ENCODE data around the gene ACIN1.

ACIN1 gene

GRCh38 chr14:23126548-23127278 lies 31.8 kb upstream of the ACIN1 start:
- Histone ChIP-seq H3K79me2 (ENCODE audit: insufficient read depth, low read length) (no peaks in the 10 kb centered on the region), H3F3A (ENCODE audit: insufficient read depth) (no peaks in the 10 kb centered on the region), H2AFZ (ENCODE audit: low read depth, low read length, severe bottlenecking) (no peak overlapping the region), H3K4me3 (ENCODE audit: insufficient read depth, low read length, poor library complexity, severe bottlenecking) (no peak overlapping the region), H3K4me2 (ENCODE audit: low read depth, low read length, poor library complexity, severe bottlenecking) (no peak overlapping the region), H4K20me1 (ENCODE audit: low read depth, low read length) (no peaks in the 10 kb centered on the region), H3K9me3 (ENCODE audit: insufficient read depth, low read length) (no peaks in the 10 kb centered on the region), H3K36me3 (ENCODE audit: low read length) (no peaks in the 10 kb centered on the region), H3K9ac (ENCODE audit: low read length) (no peak overlapping the region), H3K27me3 (ENCODE audit: low read length) (no peaks in the 10 kb centered on the region), H3K27ac (ENCODE audit: low read depth, low read length) (no peak overlapping the region), H3K9me2 (replicated peaks; ENCODE audit: insufficient read depth, low read length) (no peaks in the 10 kb centered on the region)
- no peak for TF ChIP-seq CTCF (IDR thresholded peaks at IDR 0.05; ENCODE audit: insufficient read depth, low read length, poor library complexity, severe bottlenecking)
- no peak for TF ChIP-seq EZH2phosphoT487 (conservative IDR thresholded peaks at IDR 0.05; ENCODE audit: low read length)

- no peak overlapping the region for H2AFZ ChIP-seq (ENCODE audit: low read depth, low read length, severe bottlenecking)
- no peak overlapping the region for H3K9ac ChIP-seq (ENCODE audit: low read length)
- no peak overlapping the region for H3K4me2 ChIP-seq (ENCODE audit: low read depth, low read length, poor library complexity, severe bottlenecking)
- no peak overlapping the region for H3K4me3 ChIP-seq (ENCODE audit: insufficient read depth, low read length, poor library complexity, severe bottlenecking)
- TF ChIP-seq EZH2phosphoT487 (conservative IDR thresholded peaks at IDR 0.05; ENCODE audit: low read length) = no peak
- TF ChIP-seq CTCF (IDR thresholded peaks at IDR 0.05; ENCODE audit: insufficient read depth, low read length, poor library complexity, severe bottlenecking) = no peak
- H3K27me3 ChIP-seq (ENCODE audit: low read length) = no peaks in the 10 kb centered on the region
- no peaks in the 10 kb centered on the region for H3K36me3 ChIP-seq (ENCODE audit: low read length)
- no peak overlapping the region for H3K27ac ChIP-seq (ENCODE audit: low read depth, low read length)
- H3F3A ChIP-seq (ENCODE audit: insufficient read depth) = no peaks in the 10 kb centered on the region
- H3K9me3 ChIP-seq (ENCODE audit: insufficient read depth, low read length) = no peaks in the 10 kb centered on the region
- H3K9me2 ChIP-seq (replicated peaks; ENCODE audit: insufficient read depth, low read length) = no peaks in the 10 kb centered on the region
- H4K20me1 ChIP-seq (ENCODE audit: low read depth, low read length) = no peaks in the 10 kb centered on the region
- H3K79me2 ChIP-seq (ENCODE audit: insufficient read depth, low read length) = no peaks in the 10 kb centered on the region
These were observed 31.1 kb upstream of the ACIN1 start for GRCh38 chr14:23125933-23126524.

GRCh38 chr14:23125011-23125410 lies 30.1 kb upstream of the ACIN1 start:
- Histone ChIP-seq H3K9ac (ENCODE audit: low read length) (no peak overlapping the region), H3F3A (ENCODE audit: insufficient read depth) (no peaks in the 10 kb centered on the region), H3K36me3 (ENCODE audit: low read length) (no peaks in the 10 kb centered on the region), H4K20me1 (ENCODE audit: low read depth, low read length) (no peaks in the 10 kb centered on the region), H3K9me2 (replicated peaks; ENCODE audit: insufficient read depth, low read length) (no peaks in the 10 kb centered on the region), H3K4me3 (ENCODE audit: insufficient read depth, low read length, poor library complexity, severe bottlenecking) (no peak overlapping the region), H3K27ac (ENCODE audit: low read depth, low read length) (no peak overlapping the region), H3K4me2 (ENCODE audit: low read depth, low read length, poor library complexity, severe bottlenecking) (no peak overlapping the region), H3K9me3 (ENCODE audit: insufficient read depth, low read length) (no peaks in the 10 kb centered on the region), H2AFZ (ENCODE audit: low read depth, low read length, severe bottlenecking) (no peak overlapping the region), H3K79me2 (ENCODE audit: insufficient read depth, low read length) (no peaks in the 10 kb centered on the region), H3K27me3 (ENCODE audit: low read length) (no peaks in the 10 kb centered on the region)
- TF ChIP-seq CTCF (IDR thresholded peaks at IDR 0.05; ENCODE audit: insufficient read depth, low read length, poor library complexity, severe bottlenecking) (no peak), EZH2phosphoT487 (conservative IDR thresholded peaks at IDR 0.05; ENCODE audit: low read length) (no peak)
